Stomach smooth muscle (tissue), 2 donors: ENCODE measurements around the gene AREL1.

Source experiments
- H3K27ac ChIP-seq: one replicate; pipeline ENCODE4 v1.7.0; 2013; ENCODE audit warnings: mild to moderate bottlenecking, low read length, inconsistent platforms
- H3K27me3 ChIP-seq, 2 donors: one replicate each; pipeline ENCODE4 v1.7.0; 2013; ENCODE audit warnings: low read length in 2 of 2; ENCODE audit not compliant: insufficient read depth in 2 of 2, control insufficient read depth in 1 of 2
- H3K36me3 ChIP-seq, 2 donors: one replicate each; pipeline ENCODE4 v1.7.0; 2013; ENCODE audit warnings: low read length in 2 of 2; ENCODE audit not compliant: control insufficient read depth in 2 of 2, insufficient read depth in 2 of 2
- H3K4me1 ChIP-seq: one replicate; pipeline ENCODE4 v1.7.0; 2013; ENCODE audit warnings: low read length; ENCODE audit not compliant: control insufficient read depth, insufficient read depth
- H3K4me3 ChIP-seq, 2 donors: one replicate each; pipeline ENCODE4 v1.7.0; 2013; ENCODE audit warnings: low read length in 2 of 2
- H3K9ac ChIP-seq, 2 donors: one replicate each; pipeline ENCODE4 v1.7.0; 2013; ENCODE audit warnings: low read length in 2 of 2, mild to moderate bottlenecking in 1 of 2
- H3K9me3 ChIP-seq, 2 donors: one replicate each; pipeline ENCODE4 v1.7.0; 2013; ENCODE audit warnings: low read length in 2 of 2; ENCODE audit not compliant: control insufficient read depth in 2 of 2
- donor health status: healthy.
- donor health status: Pancreatic carcinoma.

Gene AREL1

DNA sequence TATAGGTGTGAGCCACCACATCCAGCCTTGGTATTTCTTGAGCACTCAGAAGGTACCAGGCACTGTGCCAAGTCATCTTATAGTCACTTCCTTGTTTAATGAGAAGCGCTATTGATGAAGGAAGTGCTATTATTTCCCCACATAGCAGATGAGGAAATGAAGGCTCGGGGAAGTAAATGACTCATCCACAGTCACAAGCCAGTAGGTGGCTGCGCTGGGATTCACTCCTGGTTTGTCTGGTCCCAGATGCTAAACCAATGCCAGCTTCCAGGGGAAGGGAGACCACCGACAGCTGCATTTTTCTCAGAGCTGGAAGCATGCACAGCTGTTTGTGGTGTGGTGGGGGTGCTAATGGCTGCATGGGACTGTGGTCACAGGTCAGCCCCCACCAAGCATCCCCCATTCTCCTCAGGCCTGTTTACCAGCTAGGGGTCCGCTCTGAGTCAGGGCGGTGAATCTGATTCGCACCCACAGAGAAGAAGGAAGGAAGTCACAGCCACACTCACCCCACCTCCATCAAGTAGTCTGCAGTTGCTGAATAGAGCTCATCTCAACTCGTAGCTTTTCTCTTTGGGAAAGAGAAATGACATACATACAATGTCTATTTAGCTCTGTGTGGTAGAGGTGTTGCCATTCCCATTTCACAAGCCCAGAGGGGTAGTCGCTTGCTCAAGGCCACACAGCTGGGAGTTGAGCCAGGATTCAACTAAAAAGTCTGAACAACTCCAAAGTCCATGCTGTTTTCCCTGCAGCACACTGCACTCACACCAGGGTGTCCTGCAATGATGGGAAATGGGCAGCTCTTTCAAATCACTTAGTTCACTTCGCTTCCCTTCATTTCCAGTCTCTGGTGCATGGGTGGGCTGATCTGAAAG is 94.6 kb downstream of the AREL1 start:
- Histone ChIP-seq H3K27ac (no peak overlapping the region), H3K9ac (no peak overlapping the region), H3K4me1 (peaks cover 15% of the 10 kb centered on the region), H3K9me3 (no peaks in the 10 kb centered on the region), H3K36me3 (no peaks in the 10 kb centered on the region), H3K4me3 (no peak overlapping the region), H3K27me3 (peaks cover 10 to 21% of the 10 kb centered on the region in 2 donors)

DNA sequence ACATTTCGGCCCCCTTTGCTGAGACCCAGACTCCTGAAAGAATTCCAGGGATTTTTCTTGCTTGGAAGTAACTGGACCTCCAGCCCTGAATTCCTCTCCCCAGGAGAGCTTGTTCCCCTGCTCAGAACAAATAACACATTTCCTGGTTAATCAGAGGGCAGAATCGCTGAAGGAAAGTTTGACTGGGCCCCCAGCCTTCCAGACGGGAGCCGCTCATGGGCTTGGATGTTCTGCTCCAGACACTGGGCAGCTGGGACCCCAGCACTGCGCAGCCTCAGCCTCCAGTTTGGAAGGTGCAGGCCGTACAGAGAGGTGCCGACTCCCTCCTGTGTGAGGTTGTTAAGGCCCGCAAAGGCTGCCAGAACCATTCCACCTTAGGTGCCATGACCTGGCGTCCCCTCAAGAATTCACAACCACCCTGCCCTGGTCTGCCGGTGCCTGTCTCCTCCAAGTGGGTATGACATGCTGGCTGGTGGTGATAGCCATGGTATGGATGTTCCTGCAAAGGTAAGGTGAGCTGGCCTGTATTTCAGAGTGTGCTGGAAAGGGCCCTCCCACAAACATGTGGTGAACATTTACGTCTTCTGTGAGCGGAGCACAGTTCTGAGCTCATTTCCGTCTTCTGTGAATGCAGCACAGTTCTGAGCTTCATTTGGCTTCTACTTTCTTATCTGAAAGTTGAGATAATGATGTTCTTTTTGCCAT is 95.7 kb downstream of the AREL1 start:
- no peaks in the 10 kb centered on the region for H3K36me3 ChIP-seq
- peaks cover 10 to 21% of the 10 kb centered on the region in 2 donors for H3K27me3 ChIP-seq
- H3K27ac ChIP-seq = no peak overlapping the region
- H3K9ac ChIP-seq = no peak overlapping the region
- peaks cover 17% of the 10 kb centered on the region for H3K4me1 ChIP-seq
- H3K4me3 ChIP-seq = no peak overlapping the region
- no peaks in the 10 kb centered on the region for H3K9me3 ChIP-seq

DNA sequence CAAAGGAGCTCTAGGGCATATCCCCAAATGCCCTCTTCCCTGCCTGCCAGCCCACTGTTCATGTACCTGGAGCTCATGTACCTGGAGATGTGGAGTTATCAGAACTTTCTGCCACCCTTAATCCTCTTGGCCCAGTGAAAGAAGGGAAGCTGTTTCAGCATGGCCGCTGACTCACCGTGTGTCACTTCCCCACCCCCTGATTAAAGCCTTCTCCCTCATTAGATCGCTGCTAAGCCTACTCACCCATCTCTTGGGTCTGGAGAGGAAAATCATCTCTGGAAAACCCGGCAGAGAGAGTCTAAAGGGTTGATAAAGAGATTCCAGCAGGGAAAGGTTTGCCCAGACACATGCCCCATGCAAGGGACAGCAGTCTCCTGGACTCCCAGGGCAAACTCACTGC is 96.4 kb downstream of the AREL1 start:
- Histone ChIP-seq H3K4me1 (peaks cover 22% of the 10 kb centered on the region), H3K9me3 (no peaks in the 10 kb centered on the region), H3K27ac (no peak overlapping the region), H3K9ac (no peak overlapping the region), H3K36me3 (no peaks in the 10 kb centered on the region), H3K27me3 (peaks cover 10 to 23% of the 10 kb centered on the region in 2 donors), H3K4me3 (no peak overlapping the region)

DNA sequence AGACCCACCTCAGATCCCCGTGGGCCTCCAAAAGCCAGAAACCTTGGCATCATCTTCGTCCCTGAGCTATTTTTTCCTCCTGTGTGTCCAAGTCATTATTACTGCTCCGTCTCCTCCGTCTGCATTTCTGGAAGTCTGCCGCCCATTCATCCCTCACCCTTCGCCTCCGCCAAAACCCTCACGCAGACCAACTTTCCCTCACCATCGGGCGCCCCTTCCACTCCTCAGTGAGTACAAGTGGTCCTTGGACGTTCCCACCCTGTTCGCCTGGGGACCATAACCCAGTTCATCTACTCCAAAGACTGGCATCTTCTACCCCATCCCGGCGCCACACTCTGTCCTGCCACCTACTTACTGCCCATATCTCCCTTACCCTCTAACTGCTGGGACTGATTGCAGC is 97.1 kb downstream of the AREL1 start:
- Histone ChIP-seq H3K9ac (no peak overlapping the region), H3K27me3 (peaks cover 10 to 30% of the 10 kb centered on the region in 2 donors), H3K4me3 (no peak overlapping the region), H3K9me3 (no peaks in the 10 kb centered on the region), H3K27ac (no peak overlapping the region), H3K36me3 (no peaks in the 10 kb centered on the region), H3K4me1 (peaks cover 23% of the 10 kb centered on the region)

DNA sequence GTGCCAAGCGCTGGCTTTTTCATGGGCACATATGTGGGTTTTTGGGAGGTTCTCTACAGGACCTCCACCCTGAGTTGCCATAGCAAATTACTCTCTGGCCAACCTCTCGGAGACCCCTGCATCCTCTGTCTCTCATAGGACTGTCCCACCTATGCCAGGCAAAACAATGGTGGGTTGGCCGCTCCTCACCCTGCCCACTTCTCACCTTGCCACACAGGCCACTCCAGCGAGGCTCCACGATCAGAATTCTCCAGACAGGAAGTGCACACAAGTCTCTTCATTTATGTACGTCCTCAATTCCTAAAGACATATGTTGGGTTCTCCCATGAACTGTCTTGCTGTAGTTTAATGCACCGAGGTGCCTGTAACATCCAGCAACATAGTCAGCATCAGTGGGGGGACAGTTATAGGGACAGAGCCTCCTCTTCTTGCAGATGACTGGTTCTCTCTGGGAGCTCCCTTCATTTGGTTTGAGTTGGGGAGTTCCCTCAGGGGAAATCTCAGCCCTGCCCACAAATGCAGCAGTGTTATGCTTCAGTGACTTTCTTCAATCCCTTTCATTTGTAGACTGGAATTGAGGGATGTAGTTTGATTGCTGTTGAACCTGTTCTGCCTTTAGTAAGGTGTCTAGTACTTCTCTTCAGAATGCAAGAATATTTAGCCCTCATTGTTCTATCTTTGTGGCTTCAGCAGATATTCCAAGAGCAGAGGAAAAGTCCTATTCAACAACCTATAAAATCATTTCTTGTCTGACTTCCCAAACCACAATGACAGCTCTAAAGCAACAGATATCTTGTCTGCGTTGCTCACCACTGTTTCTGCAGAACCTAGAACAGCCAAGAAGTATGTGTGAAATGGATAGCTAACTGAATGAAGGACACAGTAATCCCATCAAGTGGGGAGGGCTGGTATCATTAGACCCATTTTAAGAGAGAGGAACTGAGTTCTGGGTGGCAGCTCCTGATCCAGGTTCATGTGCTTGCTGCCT is 98.1 kb downstream of the AREL1 start:
- H3K36me3 ChIP-seq = no peaks in the 10 kb centered on the region
- peaks cover 10 to 35% of the 10 kb centered on the region in 2 donors for H3K27me3 ChIP-seq
- H3K27ac ChIP-seq = no peak overlapping the region
- H3K9me3 ChIP-seq = no peaks in the 10 kb centered on the region
- H3K4me3 ChIP-seq = no peak overlapping the region
- no peak overlapping the region for H3K9ac ChIP-seq
- H3K4me1 ChIP-seq = peaks cover 17% of the 10 kb centered on the region

DNA sequence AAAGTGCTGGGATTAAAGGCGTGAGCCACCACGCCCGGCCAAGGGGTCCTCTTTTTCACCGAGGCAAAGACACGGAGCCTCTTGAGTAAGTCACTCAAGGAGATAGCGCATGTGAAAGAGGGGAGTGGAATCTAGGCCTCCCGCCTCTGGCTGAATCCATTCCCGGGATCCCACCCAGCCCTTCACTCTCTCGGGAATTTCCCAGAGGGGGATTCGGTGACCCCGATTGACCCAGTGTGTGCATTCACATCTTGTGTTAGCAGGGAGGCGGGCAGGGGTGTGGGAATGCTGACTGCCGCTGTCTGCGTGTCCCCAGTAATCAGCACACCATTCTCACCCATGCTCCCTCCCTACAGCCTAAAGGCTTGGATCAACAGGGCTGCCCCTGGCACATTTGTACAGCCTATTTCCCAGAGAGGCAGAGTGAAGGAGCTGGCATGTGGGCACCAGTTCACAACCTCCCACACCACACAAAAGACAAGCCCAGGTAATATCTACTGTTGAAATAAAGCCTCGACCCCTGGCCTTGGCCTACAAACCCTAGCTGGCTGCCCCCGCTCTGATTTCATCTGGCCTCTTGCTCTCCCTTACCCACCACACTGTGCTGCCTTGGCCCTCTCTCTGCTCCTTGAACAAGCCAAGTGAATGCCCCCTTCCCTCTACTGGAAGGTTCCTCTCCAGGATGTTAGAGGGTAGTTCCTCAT is 99.5 kb downstream of the AREL1 start:
- H3K27ac ChIP-seq = no peak overlapping the region
- H3K9ac ChIP-seq = no peak overlapping the region
- peaks cover 10 to 35% of the 10 kb centered on the region in 2 donors for H3K27me3 ChIP-seq
- H3K4me1 ChIP-seq = peaks cover 9% of the 10 kb centered on the region
- no peak overlapping the region for H3K4me3 ChIP-seq
- no peaks in the 10 kb centered on the region for H3K9me3 ChIP-seq
- no peaks in the 10 kb centered on the region for H3K36me3 ChIP-seq

DNA sequence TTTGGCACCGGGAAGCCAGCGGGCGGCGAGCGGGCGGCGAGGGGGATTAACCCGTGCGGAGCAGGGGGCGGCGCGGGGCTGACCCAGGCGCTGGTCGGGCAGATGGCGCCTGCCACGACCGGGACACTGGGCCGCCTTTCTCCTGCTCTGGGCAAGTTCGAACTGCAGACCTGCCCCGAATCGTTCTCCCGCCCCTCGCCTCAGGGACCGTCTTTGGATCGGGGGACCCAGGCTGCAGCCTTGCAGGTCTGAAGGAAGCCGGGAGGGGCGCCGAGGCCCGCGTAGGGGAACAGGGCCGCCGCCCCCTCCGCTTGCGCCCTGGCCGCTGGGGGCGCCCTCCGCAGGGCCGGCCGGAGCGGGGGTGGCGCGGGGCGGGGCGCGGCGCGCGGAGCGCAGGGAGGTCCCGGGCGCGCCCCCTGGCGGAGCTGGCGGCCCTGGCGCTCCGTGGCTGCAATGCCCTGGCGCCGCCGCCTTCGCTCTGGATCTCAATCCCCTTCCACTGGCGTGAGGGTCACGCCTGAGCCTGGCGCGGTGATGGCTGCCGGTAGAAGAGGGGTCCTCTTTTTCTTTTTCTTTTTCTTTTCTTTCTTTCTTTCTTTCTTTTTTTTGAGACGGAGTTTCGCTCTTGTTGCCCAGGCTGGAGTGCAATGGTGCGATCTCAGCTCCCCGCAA is 100.4 kb downstream of the AREL1 start:
- no peaks in the 10 kb centered on the region for H3K36me3 ChIP-seq
- no peak overlapping the region for H3K27ac ChIP-seq
- H3K9me3 ChIP-seq = no peaks in the 10 kb centered on the region
- peaks cover 9% of the 10 kb centered on the region for H3K4me1 ChIP-seq
- H3K4me3 ChIP-seq = peak overlapping the region; percentile 49 to 78
- H3K27me3 ChIP-seq = peaks cover 10 to 35% of the 10 kb centered on the region in 2 donors
- no peak overlapping the region for H3K9ac ChIP-seq

DNA sequence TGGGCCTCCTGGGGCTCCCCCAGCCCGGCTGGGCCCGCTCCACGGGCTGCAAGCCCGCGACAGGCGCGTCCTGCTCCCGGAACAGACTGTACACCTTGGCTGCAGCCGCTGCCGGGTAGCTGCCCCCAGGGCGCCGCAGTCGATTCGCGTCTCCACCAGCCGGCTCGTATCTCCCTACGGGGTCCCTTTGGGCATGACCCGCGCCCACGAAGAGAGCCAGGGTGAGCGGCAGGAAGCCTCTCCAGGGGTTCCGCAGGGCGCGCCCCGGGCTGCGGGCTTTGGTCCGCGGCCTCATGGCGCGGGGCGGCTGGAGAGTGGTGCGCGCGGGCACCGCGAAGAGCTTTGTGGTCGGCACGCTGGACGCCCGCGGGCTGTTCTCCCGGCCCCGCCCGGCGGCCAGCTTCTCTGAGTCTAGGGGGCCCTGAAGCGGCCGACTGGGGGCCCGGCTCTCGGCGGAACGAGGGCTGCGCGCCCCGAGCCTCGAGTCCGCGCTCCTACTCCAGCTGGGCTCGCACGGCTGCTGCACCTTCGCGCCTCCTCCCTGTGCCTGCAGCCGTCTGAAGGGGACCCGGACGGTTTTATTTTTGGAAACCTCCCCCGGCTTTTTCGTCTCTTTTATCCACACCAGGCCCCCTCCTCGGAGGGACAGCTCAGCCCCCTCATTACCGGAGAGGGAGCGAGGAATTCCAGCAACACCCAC is 101.1 kb downstream of the AREL1 start, which contains the start of gene LTBP2:
Gene LTBP2, minus strand, starts transcription at position 588 of the 700 bp plus-strand sequence. Its CDS starts 293 bp downstream, at position 295.
- peaks cover 9% of the 10 kb centered on the region for H3K4me1 ChIP-seq
- H3K9me3 ChIP-seq = no peaks in the 10 kb centered on the region
- peaks cover 6 to 30% of the 10 kb centered on the region in 2 donors for H3K27me3 ChIP-seq
- peak within 1 kb of the TSS; percentile 49 to 78 for H3K4me3 ChIP-seq
- no peak within 1 kb of the TSS for H3K9ac ChIP-seq
- no peak within 1 kb of the TSS for H3K27ac ChIP-seq
- no peaks in the 10 kb centered on the region for H3K36me3 ChIP-seq
